Measurements from ENCODE around the gene SLC25A25.

Gene SLC25A25

DNA sequence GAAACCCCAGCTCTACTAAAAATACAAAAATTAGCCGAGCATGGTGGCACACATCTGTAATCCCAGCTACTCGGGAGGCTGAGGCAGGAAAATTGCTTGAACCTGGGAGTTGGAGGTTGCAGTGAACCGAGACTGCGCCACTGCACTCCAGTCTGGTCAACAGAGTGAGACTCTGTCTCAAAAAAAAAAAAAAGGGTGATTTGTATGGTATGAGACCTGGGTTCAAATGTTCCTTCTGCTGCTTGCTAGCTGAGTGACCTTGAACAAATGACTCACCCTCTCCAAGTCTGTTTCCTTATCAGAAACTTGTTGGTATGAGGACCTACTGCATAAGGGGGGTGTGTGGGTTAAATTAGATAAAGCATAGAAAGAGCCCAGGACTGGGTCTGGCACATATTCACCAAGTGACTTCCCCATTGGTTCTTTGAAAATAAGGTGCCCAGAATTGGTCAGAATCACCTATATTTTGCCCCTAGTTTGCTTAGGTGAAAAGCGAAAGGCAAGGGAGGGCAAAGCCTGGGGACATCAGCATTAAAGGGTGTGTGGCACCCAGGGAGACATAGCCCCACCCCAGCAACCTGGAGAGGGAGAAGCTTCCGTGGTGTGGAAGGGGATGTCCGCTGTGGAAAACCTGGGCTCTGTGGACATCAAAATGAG lies 9.9 kb downstream of the SLC25A25 start:
- no peak for DNase-seq

DNA sequence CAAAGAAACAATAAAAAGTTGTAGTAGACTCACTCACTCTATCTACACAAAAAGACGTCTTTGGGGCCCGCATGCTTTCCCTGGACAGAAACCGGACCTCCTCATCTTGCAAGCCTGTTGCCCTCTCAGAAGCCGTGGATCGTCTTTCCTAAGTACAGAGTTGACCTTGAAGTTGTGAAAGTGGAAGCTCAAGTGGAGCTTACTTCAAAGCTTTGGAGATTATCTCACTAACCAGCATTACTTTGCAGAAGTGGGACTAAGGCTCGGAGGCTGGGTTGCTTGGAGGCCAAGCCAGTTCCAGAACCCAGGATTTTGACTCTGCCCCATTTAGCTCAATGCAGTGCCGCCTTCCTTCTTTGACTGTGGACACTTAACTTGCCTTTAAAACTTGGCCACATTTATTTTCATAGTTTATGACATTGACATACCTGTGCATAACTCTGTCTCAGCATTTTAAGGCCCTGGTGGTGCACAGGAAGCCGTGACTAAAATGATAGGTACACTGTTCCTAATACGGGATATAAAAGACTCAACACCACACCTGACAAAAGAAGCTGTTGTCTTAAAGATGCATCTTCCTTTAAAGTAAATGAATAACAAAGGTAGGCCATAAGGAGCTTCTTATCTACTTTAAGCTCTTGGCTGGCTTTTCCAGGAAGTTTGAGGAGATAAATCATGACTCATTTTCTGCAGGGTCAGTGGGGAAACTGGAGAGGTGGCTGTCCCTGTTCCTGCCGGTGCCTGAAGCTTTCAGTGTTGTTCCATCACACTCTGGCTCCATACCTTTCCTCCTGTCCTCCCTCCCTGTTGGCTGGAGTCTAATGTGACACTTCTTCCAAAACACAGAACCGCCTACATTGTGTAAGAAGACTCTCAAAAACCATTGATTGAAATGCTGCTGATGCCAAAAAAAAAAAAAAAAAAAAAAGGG lies 10.7 kb downstream of the SLC25A25 start:
- no peak for DNase-seq

DNA sequence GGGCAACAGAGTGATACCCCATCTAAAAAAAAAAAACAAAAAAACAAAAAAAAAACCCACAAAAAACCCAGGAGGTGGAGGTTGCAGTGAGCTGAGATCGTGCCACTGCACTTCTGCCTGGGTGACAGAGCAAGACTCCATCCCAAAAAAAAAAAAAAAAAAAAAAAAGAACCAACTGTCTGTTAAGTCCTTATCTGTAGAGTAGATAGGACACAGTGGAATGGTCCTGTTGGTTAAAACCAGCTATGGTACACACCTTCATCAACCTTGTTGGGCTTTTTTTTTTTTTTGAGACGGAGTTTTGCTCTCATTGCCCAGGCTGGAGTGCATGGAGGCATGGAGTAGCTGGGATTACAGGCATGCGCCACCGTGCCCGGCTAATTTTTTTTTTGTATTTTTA lies 12.2 kb downstream of the SLC25A25 start:
- no peak for DNase-seq

DNA sequence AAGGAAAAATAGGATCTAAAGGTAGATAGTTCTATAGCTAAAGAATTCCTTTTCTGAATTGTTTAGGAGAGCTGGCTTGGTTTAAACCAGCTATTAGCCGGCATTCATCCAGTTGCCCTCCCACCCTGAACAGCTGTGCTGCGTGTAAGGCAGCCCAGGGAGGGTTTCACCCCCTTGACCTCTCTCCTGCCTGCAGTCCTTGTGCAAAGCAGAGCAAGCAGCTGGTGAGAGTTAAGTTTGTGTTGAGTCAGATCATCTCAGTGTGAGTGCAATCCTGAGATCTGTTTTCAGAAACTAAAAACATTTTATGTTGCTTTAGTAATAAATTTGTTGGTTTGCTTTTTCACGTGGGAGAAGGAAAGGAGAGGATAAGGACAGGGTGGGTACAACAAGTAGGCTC lies 13.0 kb downstream of the SLC25A25 start:
- no peak for DNase-seq

DNA sequence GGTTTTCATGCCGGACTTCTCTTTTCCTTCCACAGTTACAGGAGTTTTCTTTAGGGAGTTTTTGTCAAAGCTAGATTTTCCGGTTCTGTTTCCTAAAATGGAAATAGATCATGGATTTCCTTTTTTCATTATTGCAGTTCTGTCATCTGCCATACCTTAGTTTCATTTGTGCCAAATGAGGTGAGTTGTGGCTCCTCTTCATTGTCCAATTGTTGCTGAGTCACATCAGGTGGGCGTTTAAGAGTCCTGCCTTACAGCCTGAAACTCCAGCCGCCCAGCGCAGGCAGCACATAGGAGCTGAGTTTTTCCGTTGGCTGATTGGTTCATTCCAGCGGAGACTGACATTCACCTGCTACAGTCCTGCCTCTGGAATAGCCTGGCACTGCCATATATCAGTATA lies 14.1 kb downstream of the SLC25A25 start:
- no peak for DNase-seq

DNA sequence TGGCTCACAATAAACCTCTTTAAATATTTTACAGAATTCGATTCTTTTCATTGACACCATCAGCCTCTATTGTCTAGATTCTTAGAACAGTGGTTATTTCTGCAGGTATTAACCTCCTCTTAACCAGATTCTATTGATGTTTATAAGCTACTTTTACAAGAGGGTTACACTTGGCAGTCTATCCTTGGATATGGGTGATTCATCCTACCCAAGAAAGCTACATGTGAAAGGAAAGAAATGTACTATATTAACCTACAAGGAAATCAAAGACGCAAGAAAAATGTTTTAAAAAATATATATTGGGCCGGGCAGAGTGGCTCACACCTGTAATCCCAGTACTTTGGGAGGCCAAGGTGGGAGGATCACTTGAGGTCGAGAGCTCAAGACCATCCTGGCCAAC lies 16.7 kb downstream of the SLC25A25 start:
- no peak for DNase-seq

DNA sequence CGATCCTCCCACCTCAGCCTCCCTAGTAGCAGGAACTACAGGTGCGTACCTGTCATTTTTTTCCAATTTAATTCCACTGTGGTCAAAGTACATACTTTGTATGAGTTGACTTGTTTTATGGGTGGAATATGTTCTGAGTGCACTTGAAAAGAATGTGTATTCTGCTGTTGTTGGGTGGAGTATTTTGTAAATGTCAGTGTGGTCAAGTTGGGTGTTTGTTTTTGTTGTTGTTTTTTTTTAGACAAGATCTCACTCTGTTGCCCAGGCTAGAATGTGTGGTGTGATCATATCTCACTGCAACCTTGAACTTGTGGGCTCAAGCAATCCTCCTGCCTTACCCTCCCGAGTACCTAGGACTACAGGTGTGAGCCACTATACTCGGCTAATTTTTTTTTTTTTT lies 17.9 kb downstream of the SLC25A25 start:
- DNase-seq: no peak

DNA sequence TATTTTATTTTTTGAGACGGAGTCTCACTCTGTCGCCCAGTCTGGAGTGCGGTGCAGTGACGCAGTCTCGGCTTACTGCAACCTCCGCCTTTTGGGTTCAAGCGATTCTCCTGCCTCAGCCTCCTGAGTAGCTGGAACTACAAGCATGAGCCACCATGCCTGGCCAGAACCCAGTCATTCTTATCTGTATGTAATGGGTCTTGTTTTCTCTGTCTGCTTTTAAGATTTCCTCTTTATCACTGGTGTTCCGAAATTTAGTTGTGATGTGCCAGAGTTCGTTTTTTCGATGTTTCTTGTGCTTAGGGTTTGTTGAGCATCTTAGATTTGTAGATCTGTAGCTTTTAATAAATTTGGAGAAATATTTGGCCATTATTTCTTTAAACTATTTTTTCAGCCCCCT lies 19.2 kb downstream of the SLC25A25 start:
- no peak for DNase-seq

DNA sequence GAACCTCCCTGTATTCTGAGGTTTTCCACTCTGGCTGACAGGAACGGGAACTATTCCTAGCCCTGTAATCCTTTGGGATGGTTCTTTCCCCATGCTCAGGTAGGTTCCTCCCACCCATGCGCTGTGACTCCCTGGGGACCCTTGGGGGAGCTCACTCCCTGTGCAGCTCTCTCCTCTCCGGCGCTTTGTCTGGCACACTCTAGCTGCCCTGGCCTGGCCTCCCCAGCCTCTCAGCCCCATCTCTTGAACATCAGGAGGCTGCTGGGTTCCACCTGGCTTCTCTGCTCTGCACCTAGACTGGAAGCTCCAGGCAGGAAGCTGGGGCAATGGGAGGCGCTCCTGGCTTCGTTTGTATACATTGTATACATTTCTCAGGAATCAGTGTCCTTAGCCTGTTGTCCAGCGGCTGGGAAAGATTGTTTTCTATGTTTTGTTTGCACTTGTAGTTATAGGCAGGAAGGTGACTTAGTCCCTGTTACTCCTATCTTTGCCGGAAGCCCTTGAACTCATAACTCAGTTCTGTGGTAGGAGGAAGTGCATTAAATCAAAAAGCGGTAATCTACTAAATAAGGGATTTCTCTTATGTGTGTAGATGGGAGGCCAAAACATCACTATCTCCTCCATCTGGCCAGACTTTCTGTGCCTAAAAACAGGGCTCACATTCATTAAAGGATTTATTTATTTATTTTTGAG lies 20.4 kb downstream of the SLC25A25 start:
- no peak for DNase-seq

DNA sequence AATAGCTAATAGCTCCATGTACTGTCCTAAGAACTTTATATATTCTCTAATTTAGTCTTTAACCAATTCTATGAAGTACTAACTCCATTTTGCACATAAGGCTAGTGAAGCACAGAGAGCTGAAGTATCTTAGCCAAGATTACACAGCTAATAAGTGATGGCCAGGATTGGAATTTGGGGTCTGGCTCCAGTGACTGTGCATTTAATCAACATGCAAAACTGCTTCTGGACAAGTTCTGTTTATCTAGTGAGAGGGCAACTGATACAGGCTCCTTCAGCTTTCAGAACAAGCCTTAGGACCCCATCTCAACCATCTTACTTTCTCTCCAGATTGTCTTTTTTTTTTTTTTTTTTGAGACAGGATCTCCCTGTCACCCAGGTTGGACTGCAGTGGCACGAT lies 21.3 kb downstream of the SLC25A25 start:
- DNase-seq: no peak

DNA sequence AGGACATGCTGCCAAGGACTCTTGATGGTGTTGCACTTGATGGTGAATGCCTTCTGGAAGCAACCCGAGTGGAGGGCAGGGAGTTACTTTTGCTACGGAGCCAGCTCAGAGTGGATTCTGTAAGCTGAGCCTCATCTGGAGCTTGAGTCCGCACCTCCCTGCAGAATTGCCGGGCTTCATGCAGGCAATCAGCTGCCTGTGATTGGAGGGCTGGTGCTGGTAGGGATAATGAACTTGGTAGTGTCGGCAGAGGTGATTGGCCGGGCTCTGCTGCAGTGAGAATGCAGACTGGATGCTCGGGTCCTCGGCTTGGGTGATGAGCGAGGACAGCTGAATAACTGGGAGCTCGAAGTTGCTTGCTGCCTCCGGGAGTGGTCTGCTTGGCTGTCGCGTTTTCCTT lies 23.1 kb downstream of the SLC25A25 start:
- DNase-seq: no peak

DNA sequence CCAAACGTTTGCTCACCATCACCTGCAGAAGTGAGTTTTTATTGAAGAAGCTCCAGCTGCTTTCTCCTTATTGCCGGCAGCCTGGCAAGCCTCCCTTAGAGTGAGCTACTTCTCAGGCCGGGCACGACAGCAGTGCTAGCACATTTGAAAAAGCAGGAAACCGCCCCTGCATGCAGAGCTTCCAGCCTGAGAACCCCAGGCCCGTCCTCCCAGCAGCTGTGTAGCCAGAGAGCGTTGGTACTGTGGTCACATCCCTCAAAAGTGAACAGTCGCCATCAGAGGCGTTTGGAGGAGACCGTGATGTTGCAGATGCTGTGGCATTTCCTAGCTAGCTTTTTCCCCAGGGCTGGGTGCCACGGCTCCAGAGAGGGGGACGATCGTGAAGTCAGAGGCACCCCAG lies 23.5 kb downstream of the SLC25A25 start:
- no peak for DNase-seq

DNA sequence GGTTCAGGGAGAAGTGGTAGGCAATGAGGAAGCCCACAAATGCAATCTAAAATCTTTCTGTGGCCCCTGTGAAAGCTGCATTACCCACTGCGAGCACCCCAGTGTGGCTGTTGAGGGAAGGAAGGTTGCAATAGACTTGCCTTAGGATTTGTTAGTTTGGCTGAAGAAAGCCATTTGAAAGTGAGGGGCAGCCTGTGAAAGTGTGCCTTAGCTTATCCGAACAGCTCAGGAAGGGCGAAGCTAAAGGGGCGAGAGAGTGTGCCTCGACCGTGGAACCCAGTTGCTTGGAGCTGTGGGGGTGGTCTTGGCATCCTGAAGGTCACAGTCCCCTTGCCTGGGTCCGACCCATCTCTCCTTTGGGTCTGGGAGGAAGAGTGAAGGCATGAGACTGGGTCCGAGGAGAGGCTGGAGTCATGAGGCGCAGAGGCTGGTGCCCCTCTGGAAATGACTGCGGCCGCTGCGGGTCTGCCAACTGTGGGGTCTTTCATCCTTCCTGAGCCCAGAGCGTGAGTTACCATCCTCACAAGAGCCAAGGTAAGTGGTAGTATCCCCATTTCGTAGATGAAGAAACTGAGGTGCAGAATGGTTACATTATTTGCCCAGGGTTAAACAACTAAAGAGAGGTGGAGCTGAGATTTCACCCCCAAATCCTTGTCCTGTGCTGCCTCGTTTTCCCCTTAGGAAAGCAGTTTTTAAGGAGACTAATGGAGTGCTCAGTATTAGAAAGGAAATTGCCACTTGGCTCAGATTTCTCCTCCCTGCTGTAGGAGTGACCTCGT lies 24.4 kb downstream of the SLC25A25 start:
- DNase-seq: no peak

DNA sequence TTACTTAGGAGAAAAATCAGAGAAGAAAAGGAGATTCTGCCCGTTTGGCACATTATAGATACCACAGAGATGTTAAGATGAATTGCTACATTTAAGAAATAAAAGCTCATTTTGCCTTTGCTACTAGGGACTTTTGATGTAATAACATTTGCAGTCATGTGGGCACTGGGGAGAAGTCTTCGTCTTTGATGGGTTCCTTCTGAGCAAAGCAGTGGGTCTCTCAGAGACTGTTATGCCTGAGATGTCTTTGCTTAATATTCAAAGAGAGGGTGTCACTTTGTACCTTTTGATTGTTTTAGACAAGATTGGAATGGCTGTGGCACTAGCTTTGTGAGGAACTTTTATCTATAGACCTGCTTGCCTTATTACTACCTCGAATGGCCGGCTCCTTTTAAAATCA lies 25.0 kb downstream of the SLC25A25 start:
- DNase-seq: no peak

DNA sequence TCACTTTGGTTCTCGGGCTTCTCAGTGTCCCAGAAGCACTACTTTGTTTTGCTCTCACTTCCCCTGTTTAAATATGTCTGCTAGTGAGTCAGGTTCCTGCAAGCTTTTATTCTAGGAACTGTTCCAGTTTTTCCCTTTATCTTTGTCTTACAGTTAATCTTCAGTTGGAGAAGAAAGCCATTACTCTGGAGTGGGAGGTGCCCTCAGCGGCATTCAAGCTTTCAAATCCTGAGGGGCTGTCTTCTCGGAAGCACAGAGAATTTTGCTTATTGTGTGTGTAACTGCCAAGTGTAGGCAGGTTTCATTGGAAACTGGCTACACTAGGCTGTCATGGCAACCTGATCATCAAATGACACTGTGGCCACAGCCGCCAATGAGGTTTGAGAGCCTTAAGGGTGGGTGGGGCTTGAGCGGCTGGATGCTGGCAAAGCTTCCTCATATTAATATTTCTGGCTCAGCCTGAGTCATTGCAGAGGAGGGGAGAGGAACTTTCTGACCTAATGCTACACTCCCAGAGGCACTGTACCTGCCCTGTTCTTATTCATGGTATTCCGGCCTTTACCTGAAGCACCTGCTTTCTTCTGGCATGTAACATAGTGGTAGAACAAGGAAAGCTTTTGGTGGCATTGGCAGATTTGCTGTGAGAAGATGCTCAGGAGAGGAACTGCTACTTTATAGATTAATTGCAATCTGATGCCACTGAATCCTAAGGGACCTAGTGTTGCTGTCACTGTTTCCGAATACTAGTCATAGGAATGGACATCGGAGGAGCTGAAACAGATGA lies 26.3 kb downstream of the SLC25A25 start:
- peak; percentile 91 for DNase-seq

DNA sequence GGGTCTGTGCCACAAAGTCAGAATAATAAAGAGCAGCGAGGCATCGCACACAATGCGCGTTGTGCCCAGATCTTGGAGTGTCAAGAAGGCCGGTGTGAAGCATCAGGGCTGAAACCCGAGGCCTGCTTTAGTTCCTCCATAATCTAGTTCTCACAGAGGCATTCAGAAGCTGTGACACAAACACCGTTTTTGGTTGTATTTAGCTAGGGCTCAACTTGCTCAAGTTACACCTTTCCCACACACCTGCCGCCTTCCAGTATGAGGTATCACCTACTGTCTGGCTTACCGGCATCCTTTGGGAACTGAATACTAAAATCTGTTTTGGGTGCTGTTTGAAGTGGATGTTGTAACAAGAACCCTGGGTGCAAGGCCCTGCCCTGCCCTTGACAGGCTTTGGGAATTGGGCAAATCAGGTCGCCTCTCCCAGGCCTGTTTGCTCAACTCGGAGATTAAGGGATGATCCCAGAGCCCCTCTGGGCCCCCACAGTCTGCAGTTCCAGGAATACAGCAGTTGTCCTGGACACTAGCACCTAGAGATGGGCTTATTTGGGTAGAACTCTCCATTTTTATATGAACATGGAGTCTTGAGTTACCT lies 27.0 kb downstream of the SLC25A25 start:
- no peak for DNase-seq

DNA sequence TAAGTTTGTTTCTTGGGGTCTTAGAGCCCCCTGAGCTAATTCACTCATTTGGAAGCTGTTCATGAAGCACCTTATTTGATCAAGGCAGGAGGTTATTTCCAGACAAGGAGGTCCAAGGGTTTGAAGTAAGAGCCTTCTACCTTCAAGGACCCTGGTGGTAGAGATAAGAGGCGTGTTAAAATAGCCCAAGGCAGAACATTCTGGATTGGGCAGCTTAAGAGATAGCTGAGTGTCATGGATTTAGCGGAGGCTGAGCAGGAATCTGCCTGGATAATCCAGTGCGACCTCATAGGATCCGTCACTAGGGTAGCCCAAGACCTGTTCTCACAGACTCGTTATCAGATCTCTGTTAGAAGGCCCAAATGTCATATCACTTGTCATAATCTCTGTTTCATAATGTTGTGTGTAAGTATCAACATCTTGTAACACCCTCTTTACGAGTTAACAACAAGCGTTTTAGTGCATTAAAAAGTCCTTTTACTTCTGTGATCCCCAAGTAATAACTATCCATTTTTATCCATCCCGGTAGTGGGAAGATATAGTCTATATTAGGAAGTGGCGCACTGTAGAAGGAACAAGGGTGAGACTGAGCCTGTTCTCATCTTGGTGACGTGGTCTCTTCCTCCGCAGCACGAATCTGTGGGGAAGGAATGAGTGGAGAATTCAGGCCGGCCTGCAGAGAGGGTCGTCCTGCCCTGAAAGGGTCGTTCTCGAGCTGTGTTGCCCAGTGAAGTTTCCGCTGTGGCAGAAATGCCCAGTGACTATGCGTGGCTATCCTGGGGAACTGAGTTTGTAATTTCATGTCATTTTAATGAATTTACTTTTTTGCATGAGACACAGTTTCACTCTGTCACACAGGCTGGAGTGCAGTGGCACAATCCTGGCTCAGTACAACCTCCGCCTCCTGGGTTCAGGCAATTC lies 28.8 kb downstream of the SLC25A25 start:
- DNase-seq: no peak

DNA sequence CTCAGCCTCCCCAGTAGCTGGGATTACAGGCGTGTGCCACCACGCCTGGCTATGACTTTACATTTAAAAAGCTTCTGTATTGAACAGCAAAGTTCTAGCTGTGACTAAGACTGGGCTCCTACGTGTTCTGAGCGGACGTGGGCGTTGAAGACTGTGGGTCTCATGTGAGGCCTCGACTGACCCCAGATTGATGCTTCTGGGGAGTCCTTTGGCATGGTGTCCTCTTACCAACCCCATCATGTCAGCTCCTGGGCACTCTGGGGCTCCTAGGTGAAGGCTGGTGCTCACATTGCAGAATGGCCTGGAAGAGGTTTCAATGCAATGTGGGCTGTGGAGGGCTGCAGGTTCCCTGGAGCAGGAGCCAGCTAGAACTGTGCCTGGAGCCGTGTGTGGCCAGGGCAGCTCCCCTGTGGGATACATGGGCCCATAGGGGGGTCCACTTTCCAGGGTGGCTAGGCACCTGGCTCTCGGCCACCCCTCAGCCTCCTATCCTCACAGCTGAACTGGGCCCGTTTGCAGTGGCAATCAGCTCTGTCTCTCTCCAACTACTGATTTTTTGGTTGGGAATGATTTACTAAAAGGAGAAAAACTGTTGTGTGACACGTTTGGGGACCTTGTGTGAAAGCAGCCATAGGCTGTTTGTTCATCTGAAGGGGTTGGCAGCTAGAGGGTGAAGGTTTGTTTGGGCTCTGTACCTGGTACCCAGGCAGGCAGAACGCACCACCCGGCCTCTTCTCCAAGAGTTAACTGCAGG lies 29.7 kb downstream of the SLC25A25 start:
- DNase-seq: no peak

DNA sequence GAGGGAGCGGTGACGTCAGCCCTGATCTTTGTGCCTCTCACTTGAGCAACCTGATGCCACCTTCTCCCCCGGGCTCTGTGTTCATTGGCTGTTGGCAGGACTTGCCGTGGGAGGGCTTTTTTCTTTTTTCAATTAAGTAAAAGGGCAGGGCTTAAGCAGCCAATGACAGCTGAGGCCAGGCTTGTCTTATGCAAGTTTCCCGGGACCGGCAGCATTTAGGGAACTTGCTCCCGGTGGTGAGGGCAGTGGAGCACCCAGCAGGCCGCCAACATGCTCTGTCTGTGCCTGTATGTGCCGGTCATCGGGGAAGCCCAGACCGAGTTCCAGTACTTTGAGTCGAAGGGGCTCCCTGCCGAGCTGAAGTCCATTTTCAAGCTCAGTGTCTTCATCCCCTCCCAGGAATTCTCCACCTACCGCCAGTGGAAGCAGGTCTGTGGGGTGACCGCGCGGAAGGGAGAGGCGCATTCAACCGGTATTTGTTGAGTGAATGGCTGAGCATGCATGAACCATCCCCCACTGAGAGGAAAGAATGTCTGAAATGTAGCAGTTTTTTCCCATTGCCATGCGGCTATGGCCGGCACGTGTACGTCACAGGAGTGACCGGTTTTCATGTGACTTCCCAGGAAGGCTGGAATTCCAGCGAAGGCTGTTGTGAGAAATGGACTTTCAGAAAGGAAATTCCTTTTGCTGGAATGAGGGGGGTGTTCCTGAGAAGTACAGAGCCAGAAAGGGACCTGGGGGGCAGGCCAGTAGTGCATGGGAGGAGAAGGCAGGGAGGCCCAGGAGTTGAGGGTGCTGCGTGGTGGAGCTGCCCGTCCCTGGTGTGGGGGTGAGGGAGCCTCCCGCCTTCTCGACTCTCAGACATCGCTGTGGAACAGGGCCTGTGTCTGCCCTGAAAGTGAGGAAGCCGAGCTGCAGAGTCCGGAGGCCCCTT lies 30.5 kb downstream of the SLC25A25 start:
- DNase-seq: peak; percentile 93
